Stimulated activated CD4-positive, alpha-beta T cell treated with anti-CD3 and anti-CD28 coated beads, TNF-alpha, amount 100 ng/mL, for 4 hours (primary cell): ENCODE data around the gene CCDC102A.
"Not testable (repeated sequence)": the region's sequence is repeated elsewhere in the genome, so short reads cannot be mapped to it uniquely, and the experiment has no call there.

Source experiments
- DNase-seq, 3 experiments: peaks; one replicate each; pipeline ENCODE4 v3.0.0-alpha.2; 2020; ENCODE audit warnings: low read depth in 3 of 3

The CCDC102A gene

GRCh38 chr16:57536306-57537193 lies at the start of gene CCDC102A:
TSS of gene CCDC102A (minus strand) at chr16:57536571. CDS start at chr16:57529177, 7,394 bp downstream.
- DNase-seq = peak in 2 of 3 experiments; percentile 31 to 35

GRCh38 chr16:57585051-57585687 lies 48.8 kb upstream of the CCDC102A start:
- DNase-seq = no peak

- no peak for DNase-seq
Observed at GRCh38 chr16:57579361-57579665, 42.9 kb upstream of the CCDC102A start.

- DNase-seq = no peak
Observed at GRCh38 chr16:57578521-57579360, 42.4 kb upstream of the CCDC102A start.

- no peak for DNase-seq
Observed at GRCh38 chr16:57577691-57578224, 41.4 kb upstream of the CCDC102A start.

- no peak for DNase-seq
Observed at GRCh38 chr16:57577214-57577613, 40.8 kb upstream of the CCDC102A start.

GRCh38 chr16:57576429-57576870 lies 40.1 kb upstream of the CCDC102A start:
- DNase-seq = peak; percentile 60 to 68 (median 68)

GRCh38 chr16:57575468-57576277 lies 39.3 kb upstream of the CCDC102A start:
- DNase-seq = no peak

GRCh38 chr16:57574646-57575467 lies 38.5 kb upstream of the CCDC102A start:
- DNase-seq = no peak

GRCh38 chr16:57574086-57574485 lies 37.7 kb upstream of the CCDC102A start:
- no peak for DNase-seq

GRCh38 chr16:57572978-57573728 lies 36.8 kb upstream of the CCDC102A start:
- DNase-seq = no peak

- DNase-seq = no peak
Observed at GRCh38 chr16:57571098-57571497, 34.7 kb upstream of the CCDC102A start.

GRCh38 chr16:57570301-57571070 lies 34.1 kb upstream of the CCDC102A start:
- DNase-seq = no peak

GRCh38 chr16:57569306-57569946 lies 33.1 kb upstream of the CCDC102A start:
- no peak for DNase-seq

- not testable (repeated sequence) for DNase-seq
Observed at GRCh38 chr16:57568772-57569171, 32.4 kb upstream of the CCDC102A start.

GRCh38 chr16:57568173-57568678 lies 31.9 kb upstream of the CCDC102A start:
- DNase-seq = no peak

- no peak for DNase-seq
Observed at GRCh38 chr16:57567691-57568090, 31.3 kb upstream of the CCDC102A start.

GRCh38 chr16:57566436-57566835 lies 30.1 kb upstream of the CCDC102A start:
- DNase-seq = no peak
